Measurements from ENCODE around the gene PNPO.

- TF ChIP-seq, protein P1, sequence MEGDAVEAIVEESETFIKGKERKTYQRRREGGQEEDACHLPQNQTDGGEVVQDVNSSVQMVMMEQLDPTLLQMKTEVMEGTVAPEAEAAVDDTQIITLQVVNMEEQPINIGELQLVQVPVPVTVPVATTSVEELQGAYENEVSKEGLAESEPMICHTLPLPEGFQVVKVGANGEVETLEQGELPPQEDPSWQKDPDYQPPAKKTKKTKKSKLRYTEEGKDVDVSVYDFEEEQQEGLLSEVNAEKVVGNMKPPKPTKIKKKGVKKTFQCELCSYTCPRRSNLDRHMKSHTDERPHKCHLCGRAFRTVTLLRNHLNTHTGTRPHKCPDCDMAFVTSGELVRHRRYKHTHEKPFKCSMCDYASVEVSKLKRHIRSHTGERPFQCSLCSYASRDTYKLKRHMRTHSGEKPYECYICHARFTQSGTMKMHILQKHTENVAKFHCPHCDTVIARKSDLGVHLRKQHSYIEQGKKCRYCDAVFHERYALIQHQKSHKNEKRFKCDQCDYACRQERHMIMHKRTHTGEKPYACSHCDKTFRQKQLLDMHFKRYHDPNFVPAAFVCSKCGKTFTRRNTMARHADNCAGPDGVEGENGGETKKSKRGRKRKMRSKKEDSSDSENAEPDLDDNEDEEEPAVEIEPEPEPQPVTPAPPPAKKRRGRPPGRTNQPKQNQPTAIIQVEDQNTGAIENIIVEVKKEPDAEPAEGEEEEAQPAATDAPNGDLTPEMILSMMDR (IDR thresholded peaks at IDR 0.05; ENCODE audit: poor library complexity, severe bottlenecking), result no peak
- TF ChIP-seq REST (IDR thresholded peaks at IDR 0.05; ENCODE audit: borderline replicate concordance) (no peak), POLR2AphosphoS5 (IDR thresholded peaks at IDR 0.05) (no peak)
These were observed 53.4 kb downstream of the PNPO start for GRCh38 chr17:47994724-47995123.

All from neural cell (in vitro differentiated cells).